Mesenchymal stem cell (in vitro differentiated cells and primary cell): ENCODE data around the gene STARD10.
"Not testable (repeated sequence)": the region's sequence is repeated elsewhere in the genome, so short reads cannot be mapped to it uniquely, and the experiment has no call there.

Source experiments
- DNase-seq: peaks from one replicate; pipeline ENCODE4 v3.0.0-alpha.2; 2013
- H2AFZ ChIP-seq: one replicate; pipeline ENCODE4 v1.6.1; 2013; ENCODE audit warnings: low read depth, mild to moderate bottlenecking, control low read depth, inconsistent platforms, low read length, moderate library complexity
- H2AK5ac ChIP-seq: 2 replicates; pipeline ENCODE4 v1.6.1; 2013; ENCODE audit warnings: low read length, moderate library complexity, mild to moderate bottlenecking, inconsistent platforms; ENCODE audit not compliant: severe bottlenecking
- H2BK120ac ChIP-seq: one replicate; pipeline ENCODE4 v1.6.1; 2013; ENCODE audit warnings: low read depth, mild to moderate bottlenecking, inconsistent platforms, low read length, moderate library complexity
- H2BK12ac ChIP-seq, 2 experiments: one replicate each; pipeline ENCODE4 v1.6.1; 2013; ENCODE audit warnings: inconsistent platforms in 2 of 2, low read length in 2 of 2, mild to moderate bottlenecking in 2 of 2, moderate library complexity in 2 of 2, control low read depth in 1 of 2
- H2BK15ac ChIP-seq: one replicate; pipeline ENCODE4 v1.6.1; 2013; ENCODE audit warnings: mild to moderate bottlenecking, low read depth, inconsistent platforms; ENCODE audit not compliant: poor library complexity, severe bottlenecking
- H2BK5ac ChIP-seq: 2 replicates; pipeline ENCODE4 v1.6.1; 2013; ENCODE audit warnings: low read depth, mild to moderate bottlenecking, low read length, control low read depth, inconsistent platforms; ENCODE audit not compliant: poor library complexity, severe bottlenecking
- H3K14ac ChIP-seq, 2 experiments: one replicate each; pipeline ENCODE4 v1.6.1; 2013; ENCODE audit warnings: inconsistent platforms in 2 of 2, low read length in 2 of 2, control low read depth in 1 of 2, mild to moderate bottlenecking in 1 of 2, moderate library complexity in 1 of 2
- H3K18ac ChIP-seq, 2 experiments: one replicate each; pipeline ENCODE4 v1.6.1; 2013; ENCODE audit warnings: inconsistent platforms in 2 of 2, low read length in 2 of 2, control low read depth in 1 of 2, low read depth in 1 of 2, mild to moderate bottlenecking in 1 of 2
- H3K23ac ChIP-seq, 2 experiments: one replicate each; pipeline ENCODE4 v1.6.1; 2013; ENCODE audit warnings: inconsistent platforms in 2 of 2, low read length in 2 of 2, mild to moderate bottlenecking in 2 of 2, moderate library complexity in 2 of 2, control low read depth in 1 of 2
- H3K27ac ChIP-seq: 2 replicates; pipeline ENCODE4 v1.5.1; 2013; ENCODE audit warnings: mild to moderate bottlenecking, moderate library complexity, low read length, control low read depth, inconsistent platforms; ENCODE audit not compliant: poor library complexity, severe bottlenecking
- H3K27me3 ChIP-seq, 2 experiments: 2 replicates each; pipeline versions ENCODE4 v1.6.1 to v1.7.0; 2013; ENCODE audit warnings: low read length in 2 of 2, mild to moderate bottlenecking in 2 of 2, moderate library complexity in 2 of 2, control low read depth in 1 of 2, inconsistent platforms in 1 of 2; ENCODE audit not compliant: control insufficient read depth in 1 of 2, insufficient read depth in 1 of 2
- H3K36me3 ChIP-seq, 2 experiments: 2 replicates each; pipeline versions ENCODE4 v1.6.1 to v1.7.0; 2013; ENCODE audit warnings: low read length in 2 of 2, control low read depth in 1 of 2, inconsistent platforms in 1 of 2, low read depth in 1 of 2, mild to moderate bottlenecking in 1 of 2; ENCODE audit not compliant: insufficient read depth in 2 of 2, control insufficient read depth in 1 of 2
- H3K4ac ChIP-seq, 2 experiments: one replicate each; pipeline ENCODE4 v1.6.1; 2013; ENCODE audit warnings: inconsistent platforms in 2 of 2, low read length in 2 of 2, mild to moderate bottlenecking in 2 of 2, moderate library complexity in 2 of 2, control low read depth in 1 of 2, low read depth in 1 of 2
- H3K4me1 ChIP-seq: 2 replicates; pipeline ENCODE4 v1.6.1; 2013; ENCODE audit warnings: low read depth, low read length, control low read depth; ENCODE audit not compliant: control insufficient read depth, insufficient read depth
- H3K4me2 ChIP-seq: 2 replicates; pipeline ENCODE4 v1.6.1; 2013; ENCODE audit warnings: low read length, mild to moderate bottlenecking, inconsistent platforms; ENCODE audit not compliant: poor library complexity, severe bottlenecking
- H3K4me3 ChIP-seq, 2 experiments: 2 replicates each; pipeline versions ENCODE4 v1.5.1 to v1.7.0; 2013; ENCODE audit warnings: low read length in 2 of 2, mild to moderate bottlenecking in 2 of 2, control low read depth in 1 of 2, low read depth in 1 of 2; ENCODE audit not compliant: insufficient read depth in 1 of 2
- H3K79me1 ChIP-seq: replicated peaks from 2 replicates; pipeline ENCODE4 v1.6.1; 2013; ENCODE audit warnings: mild to moderate bottlenecking, control low read depth, low read length, inconsistent platforms; ENCODE audit not compliant: poor library complexity, severe bottlenecking
- H3K9ac ChIP-seq: 2 replicates; pipeline ENCODE4 v1.7.0; 2013; ENCODE audit warnings: mild to moderate bottlenecking, low read length, moderate library complexity
- H3K9me3 ChIP-seq: 2 replicates; pipeline ENCODE4 v1.7.0; 2013; ENCODE audit warnings: mild to moderate bottlenecking, low read length; ENCODE audit not compliant: control insufficient read depth
- H4K8ac ChIP-seq: one replicate; pipeline ENCODE4 v1.6.1; 2013; ENCODE audit warnings: inconsistent platforms, mild to moderate bottlenecking, low read length, moderate library complexity
- H4K91ac ChIP-seq: one replicate; pipeline ENCODE4 v1.6.1; 2013; ENCODE audit warnings: mild to moderate bottlenecking, low read length, inconsistent platforms
- WGBS: methylation state at CpG from one replicate; pipeline ENCODE4 v1.1.7; 2013; ENCODE audit warnings: mixed read lengths; 5-methylcytosine and 5-hydroxymethylcytosine counted together

The STARD10 gene

DNA sequence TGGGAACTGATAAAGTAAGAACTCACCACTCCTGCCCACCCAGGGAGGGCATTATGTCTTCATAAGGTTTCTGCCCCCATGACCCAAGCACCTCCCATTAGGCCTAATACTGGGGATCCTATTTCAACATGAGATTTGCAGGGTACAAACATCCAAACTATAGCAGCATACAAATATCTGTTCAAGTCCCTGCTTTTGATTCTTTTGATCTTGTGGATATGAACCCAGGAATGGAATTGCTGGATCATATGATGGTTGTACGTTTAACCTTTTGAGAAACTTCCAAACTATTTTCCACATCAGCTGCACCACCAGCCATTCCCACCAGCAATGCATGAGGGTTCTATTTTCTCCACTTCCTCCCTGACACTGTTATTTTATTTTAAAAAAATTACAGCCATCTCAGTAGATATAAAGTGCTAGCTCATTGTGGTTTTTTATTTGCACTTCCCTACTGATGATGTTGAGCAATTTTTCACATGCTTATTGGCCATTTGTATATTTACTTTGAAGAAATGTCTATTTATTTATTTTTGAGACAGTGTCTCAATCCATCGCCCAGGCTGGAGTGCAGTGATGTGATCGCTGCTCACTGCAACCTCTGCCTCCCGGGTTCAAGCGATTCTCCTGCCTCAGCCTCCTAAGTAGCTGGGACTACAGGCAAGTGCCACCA, 13.3 kb upstream of the STARD10 start:
- Histone ChIP-seq H3K4me1 (no peaks in the 10 kb centered on the region), H3K27ac (no peak overlapping the region), H3K9ac (no peak overlapping the region), H2AK5ac (no peak overlapping the region), H2BK15ac (no peak overlapping the region), H3K14ac (no peak overlapping the region), H4K91ac (no peak overlapping the region), H2BK12ac (no peak overlapping the region), H3K18ac (no peak overlapping the region), H3K9me3 (no peaks in the 10 kb centered on the region), H2AFZ (no peak overlapping the region), H3K79me1 (peaks cover 2% of the 10 kb centered on the region), H3K27me3 (no peaks in the 10 kb centered on the region), H2BK5ac (no peak overlapping the region), H3K4ac (no peak overlapping the region), H3K36me3 (peaks cover 4 to 9% of the 10 kb centered on the region in 2 experiments), H3K23ac (no peak overlapping the region), H2BK120ac (no peak overlapping the region), H3K4me2 (no peak overlapping the region), H4K8ac (no peak overlapping the region), H3K4me3 (no peak overlapping the region)
- WGBS = 79% methylated on average over 4 of the region's 5 CpGs
- peak; percentile 79 for DNase-seq

DNA sequence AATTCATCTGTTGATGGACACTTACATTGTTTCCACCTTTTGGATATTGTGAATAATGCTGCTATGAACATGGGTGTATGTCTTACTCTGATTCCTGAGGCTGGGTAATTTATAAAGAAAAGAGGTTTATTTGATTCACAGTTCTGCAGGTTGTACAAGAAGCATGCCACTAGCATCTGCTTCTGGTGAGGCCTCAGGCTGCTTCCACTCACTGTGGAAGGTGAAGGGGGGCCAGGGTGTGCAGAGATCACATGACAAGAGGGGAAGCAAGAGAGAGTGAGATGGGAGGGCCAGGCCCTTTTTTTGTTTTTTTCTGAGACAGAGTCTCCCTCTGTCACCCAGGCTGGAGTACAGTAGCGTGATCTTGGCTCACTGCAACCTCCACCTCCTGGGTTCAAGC, 12.5 kb upstream of the STARD10 start:
- peak overlapping the region in 1 of 2 experiments; percentile 16 for H3K4ac ChIP-seq
- 100% methylated on average over 1 of the region's 1 CpG for WGBS
- H3K4me1 ChIP-seq, H3K27me3 ChIP-seq, H4K8ac ChIP-seq, H3K9ac ChIP-seq, H2BK120ac ChIP-seq, H3K4me3 ChIP-seq, H3K23ac ChIP-seq, H3K9me3 ChIP-seq, H3K4me2 ChIP-seq, H3K36me3 ChIP-seq, H2BK15ac ChIP-seq, H3K14ac ChIP-seq, H2BK5ac ChIP-seq, H3K27ac ChIP-seq, H4K91ac ChIP-seq, H2AK5ac ChIP-seq, DNase-seq, H3K79me1 ChIP-seq, H3K18ac ChIP-seq, H2AFZ ChIP-seq: not testable (repeated sequence)
- H2BK12ac ChIP-seq = peak overlapping the region in 1 of 2 experiments; percentile 52

DNA sequence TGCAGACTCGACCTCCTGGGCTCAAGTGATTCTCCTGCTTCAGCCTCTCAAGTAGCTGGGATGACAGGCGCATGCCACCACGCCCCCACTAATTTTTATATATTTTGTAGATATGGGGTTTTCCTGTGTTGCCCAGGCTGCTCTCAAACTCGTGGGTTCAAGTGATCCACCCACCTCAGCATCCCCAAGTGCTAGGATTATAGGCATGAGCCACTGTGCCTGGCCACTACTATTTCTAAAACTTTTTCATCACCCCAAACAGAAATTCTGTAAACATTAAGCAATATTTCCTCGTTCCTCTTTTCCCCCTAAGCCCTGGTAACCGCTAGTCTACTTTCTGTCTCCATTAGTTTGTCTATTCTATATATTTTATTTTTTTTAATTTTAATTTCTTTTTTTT, 11.4 kb upstream of the STARD10 start:
- no peak overlapping the region for H3K14ac ChIP-seq
- H3K18ac ChIP-seq = no peak overlapping the region
- H2AFZ ChIP-seq = no peak overlapping the region
- H3K23ac ChIP-seq = no peak overlapping the region
- H3K9ac ChIP-seq = no peak overlapping the region
- no peaks in the 10 kb centered on the region for H3K9me3 ChIP-seq
- DNase-seq = no peak
- H3K79me1 ChIP-seq = no peaks in the 10 kb centered on the region
- H3K4me1 ChIP-seq = no peaks in the 10 kb centered on the region
- no peak overlapping the region for H3K4me2 ChIP-seq
- no peaks in the 10 kb centered on the region for H3K27me3 ChIP-seq
- H2BK5ac ChIP-seq = no peak overlapping the region
- H3K4ac ChIP-seq = no peak overlapping the region
- H3K36me3 ChIP-seq = peaks cover 4 to 6% of the 10 kb centered on the region in 2 experiments
- 82% methylated on average over 2 of the region's 6 CpGs for WGBS
- no peak overlapping the region for H4K8ac ChIP-seq
- no peak overlapping the region for H2BK120ac ChIP-seq
- no peak overlapping the region for H2BK15ac ChIP-seq
- no peak overlapping the region for H2AK5ac ChIP-seq
- no peak overlapping the region for H2BK12ac ChIP-seq
- no peak overlapping the region for H4K91ac ChIP-seq
- no peak overlapping the region for H3K4me3 ChIP-seq
- no peak overlapping the region for H3K27ac ChIP-seq

DNA sequence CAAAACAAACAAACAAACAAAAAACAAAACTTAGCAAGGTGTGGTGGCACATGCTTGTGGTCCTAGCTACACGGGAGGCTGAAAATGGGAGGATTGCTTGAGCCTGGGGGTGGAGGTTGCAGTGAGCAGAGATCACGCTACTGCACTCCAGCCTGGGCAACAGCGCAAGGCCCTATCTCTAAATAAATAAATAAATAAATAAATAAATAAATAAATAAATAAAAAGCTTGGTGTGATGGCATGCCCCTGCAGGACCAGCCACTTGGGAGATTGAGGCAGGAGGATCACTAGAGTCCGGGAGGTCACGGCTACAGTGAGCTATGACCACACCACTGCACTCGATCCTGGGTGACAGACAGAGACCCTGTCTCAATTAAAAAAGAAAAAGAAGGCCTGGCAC, 9.0 kb upstream of the STARD10 start:
- H2AK5ac ChIP-seq = no peak overlapping the region
- H3K14ac ChIP-seq = no peak overlapping the region
- H3K23ac ChIP-seq = no peak overlapping the region
- H3K27me3 ChIP-seq = no peaks in the 10 kb centered on the region
- H2BK120ac ChIP-seq = no peak overlapping the region
- H3K4me2 ChIP-seq = no peak overlapping the region
- H3K9ac ChIP-seq = no peak overlapping the region
- no peak overlapping the region for H3K4ac ChIP-seq
- no peaks in the 10 kb centered on the region for H3K36me3 ChIP-seq
- DNase-seq = no peak
- H4K8ac ChIP-seq = no peak overlapping the region
- 83% methylated on average over 4 of the region's 6 CpGs for whole genome bisulfite sequencing
- no peak overlapping the region for H2BK12ac ChIP-seq
- H3K4me3 ChIP-seq = no peak overlapping the region
- H3K79me1 ChIP-seq = no peaks in the 10 kb centered on the region
- no peaks in the 10 kb centered on the region for H3K4me1 ChIP-seq
- no peak overlapping the region for H4K91ac ChIP-seq
- H3K27ac ChIP-seq = no peak overlapping the region
- no peaks in the 10 kb centered on the region for H3K9me3 ChIP-seq
- H2BK15ac ChIP-seq = no peak overlapping the region
- H2AFZ ChIP-seq = no peak overlapping the region
- H2BK5ac ChIP-seq = no peak overlapping the region
- H3K18ac ChIP-seq = no peak overlapping the region
